Hematopoietic multipotent progenitor cell treated with erythropoietin and hydrocortisone succinate and interleukin-3 and kit ligand, for 8 days (in vitro differentiated cells): ENCODE results near the gene C8A.

Source experiments
- DNase-seq: peaks from one replicate; pipeline ENCODE4 v3.0.0-alpha.2; 2015

The C8A gene

DNA sequence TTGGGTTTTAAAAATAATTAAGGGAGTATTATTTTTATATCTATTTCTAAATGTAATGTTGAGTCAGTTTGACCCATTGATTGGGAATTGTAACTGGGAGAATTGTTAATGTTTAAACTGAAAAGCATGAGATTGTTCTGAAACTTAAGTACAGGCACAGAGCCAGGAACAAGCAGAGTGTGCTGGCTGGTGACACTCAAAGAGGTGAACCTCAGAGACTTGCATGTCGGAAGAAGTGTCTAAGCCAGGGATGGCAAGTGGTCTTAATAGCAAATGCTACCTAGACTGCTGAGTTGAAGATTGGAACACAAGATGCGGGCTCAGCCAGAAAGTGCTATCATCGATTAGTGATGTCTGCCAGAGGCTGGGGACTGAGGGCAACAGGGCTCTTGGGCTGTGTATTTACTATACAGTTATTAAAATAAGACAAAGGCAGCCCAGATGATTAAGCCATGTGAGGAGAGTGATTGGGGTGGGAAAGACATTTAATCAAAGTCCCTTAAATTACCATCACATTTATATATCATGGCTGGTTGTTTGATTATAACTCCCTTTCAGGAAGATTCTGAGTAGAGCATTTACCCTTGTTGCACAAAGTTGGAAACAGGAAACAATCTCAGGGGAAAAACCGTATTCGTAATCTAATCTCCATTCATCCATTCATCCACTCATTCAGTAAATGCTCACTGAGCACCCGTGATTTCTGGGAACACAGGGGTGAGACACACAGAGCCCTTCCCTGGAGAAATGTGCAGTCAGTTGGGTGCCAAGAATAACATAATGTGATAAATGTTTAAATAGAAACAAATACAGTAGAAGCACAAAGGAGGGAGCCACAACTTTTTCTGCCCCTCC lies 42.8 kb downstream of the C8A start:
- no peak for DNase-seq

DNA sequence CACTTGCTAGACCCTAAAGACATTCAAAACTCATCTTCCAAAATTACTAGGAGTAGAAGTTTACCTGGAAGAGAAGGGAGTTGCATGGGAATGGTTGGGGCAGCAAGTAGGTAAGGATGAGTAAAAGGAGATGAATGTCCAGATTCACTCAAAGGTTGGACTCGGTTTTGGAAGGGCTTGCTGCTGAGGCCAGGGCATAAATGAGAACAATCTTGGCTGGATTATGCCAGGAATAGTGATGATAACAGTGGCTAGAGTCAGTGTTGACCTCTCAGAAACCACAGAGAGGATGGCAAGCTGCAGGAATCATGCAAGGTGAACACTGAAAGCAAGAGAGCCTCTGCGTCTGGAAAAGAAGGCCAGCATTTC lies 43.4 kb downstream of the C8A start:
- DNase-seq: no peak

DNA sequence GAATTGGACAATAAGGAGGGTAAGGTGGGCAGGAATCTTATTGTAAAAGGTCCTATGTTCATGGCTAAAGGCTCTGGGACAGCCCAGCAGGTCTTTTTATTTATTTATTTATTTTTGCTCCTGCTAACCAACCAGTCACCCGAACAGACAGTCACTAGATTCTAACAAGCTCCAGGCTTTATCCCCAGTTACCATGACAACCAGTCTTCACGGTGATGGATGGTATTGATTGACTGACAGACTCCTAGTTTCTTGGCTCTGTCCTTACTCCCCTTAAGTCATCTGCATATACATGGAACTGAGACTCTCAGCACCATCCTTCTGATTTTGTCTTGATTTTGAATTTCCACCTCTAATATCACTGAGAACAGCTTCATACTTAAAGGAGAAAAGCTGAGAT lies 44.3 kb downstream of the C8A start:
- DNase-seq: no peak

DNA sequence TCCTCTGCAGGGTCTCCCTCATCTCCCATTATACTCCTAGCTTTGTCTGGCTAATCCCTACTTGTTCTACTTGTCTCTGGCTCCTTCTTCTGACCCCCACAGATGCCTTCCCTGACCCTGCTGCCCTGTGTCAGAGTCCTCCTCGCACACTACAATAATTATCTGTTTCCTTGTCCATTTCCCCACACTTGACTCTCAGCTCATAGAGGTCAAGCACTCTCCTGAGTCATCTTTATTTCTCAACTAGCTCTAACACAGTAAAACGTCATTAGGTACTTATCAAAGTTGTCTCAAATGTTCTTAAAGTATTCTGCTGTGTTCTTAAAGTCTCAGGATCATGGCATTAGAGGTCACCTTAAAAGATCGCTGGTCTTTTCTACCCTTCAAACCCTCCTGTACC lies 47.1 kb downstream of the C8A start:
- no peak for DNase-seq

DNA sequence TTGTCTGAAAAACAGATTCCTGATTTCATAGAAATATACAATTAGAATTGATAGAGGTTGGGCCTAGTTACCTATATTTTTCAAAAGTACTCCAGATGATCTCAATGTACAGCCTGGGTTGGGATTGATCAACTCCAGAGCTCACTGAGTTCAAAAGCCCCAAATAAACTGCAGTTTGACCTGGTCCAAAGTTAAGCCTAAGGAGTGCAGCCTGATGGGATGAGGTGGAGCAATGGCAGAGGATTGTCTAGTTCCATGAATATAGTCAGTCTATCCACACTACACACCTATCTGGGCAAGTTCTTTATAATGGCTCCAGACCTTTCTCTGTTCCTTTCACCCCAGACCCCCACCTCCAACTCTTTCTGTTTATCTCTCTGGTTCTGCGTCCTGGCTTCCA lies 49.2 kb downstream of the C8A start:
- no peak for DNase-seq

DNA sequence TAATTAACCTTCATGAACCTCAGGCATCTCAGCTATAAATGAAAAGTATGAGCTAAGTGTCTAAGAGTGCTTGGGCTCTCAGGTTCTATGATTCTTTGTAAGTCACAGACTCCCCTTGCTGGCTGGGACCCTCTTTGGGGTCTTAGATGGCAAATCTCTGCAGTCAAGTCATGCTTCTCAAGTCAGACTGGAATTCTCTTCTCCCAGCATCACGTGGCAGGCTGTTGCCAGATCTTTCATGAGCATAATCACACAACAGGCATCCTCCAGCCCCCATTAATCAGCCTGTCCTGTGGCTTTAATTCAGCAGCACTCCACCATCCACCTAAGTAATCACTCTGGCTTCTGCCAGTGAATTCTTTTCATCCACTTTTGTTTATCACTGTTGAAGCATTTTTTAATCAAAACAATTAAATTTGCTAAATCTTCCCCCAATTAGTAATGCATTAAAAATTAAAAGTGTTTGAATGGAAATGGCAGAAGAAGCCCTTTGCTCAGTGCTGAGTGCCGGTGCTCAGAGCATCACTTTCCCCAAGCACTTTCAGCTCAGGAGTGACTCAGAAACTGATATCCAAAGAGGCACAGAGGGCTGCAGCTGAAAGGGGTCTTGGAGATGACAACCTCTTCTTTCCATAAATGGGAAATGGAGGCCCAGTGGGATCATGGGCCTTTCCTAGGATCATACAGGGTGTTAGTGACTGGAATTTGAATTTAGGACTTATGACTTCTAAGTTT lies 50.2 kb downstream of the C8A start:
- no peak for DNase-seq

DNA sequence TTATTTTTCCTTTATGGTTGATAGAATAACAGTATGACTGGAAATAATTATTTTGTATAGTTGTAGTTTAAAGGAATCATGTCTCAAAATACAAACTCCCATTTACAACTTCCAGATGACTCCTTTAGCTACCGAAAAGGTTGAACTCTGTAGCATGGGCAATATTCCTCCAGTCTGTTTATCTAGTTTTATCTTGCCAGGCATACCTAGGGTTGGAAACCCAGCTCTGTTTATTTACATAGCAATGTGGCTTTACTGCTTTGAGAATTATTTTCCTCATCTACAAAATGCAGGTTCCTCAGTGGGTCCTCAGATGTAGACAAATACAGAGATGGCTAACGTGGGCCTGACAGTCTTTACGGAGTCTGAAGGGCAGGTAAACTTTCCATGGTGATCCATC lies 51.1 kb downstream of the C8A start:
- DNase-seq: no peak

DNA sequence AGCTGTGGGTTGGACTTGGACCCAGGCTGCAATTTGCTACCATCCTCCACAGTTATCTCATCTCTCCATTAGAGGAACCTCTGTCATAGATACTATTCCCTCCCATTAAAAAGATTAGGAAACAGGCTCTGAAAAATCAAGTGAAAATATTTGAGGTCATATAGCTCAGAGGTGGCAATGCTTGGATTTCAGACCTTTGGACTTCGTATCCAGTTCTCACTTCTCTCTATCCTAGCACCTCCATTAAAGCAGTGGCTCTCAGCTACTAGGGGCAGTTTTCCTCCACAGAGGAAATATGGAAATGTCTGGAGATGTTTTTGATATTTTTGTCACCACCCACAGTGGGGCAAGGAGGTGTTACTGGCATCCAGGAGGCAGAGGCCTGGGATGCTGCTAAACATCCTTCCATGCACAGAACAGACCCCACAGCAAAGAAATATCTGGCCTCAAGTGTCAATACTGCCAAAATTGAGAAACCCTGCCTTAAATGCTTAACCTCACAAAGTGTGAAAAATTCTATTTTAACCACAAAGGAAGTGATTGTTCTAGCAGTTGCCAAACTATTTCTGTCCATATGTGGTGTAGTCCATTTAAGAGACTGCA lies 54.1 kb downstream of the C8A start:
- no peak for DNase-seq

DNA sequence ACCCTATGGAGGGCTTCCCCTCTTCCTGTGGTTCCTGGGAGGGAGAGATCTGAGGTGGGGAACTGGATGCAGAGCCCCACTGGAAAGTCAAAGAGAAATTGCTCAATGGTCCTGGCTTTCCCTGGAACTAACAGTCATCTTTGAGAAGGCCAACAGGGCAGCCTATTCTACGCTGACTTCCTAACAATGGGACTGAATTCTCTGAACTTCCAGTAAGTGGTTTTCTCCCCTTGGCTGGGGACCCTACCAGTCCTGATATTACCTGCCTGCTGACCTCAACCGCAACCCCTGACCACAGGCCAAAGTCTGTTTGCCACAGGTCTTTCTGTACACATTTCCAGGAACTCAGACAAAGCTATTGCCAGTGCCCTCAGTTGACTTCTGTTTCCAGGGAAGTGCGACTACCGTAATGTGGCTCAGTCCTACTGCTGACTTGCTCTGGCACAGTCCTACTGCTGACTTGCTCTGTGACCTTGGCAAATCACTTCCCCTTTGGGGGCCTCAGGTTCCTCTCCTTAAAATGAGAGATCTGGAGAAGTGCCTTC lies 55.9 kb downstream of the C8A start:
- no peak for DNase-seq

DNA sequence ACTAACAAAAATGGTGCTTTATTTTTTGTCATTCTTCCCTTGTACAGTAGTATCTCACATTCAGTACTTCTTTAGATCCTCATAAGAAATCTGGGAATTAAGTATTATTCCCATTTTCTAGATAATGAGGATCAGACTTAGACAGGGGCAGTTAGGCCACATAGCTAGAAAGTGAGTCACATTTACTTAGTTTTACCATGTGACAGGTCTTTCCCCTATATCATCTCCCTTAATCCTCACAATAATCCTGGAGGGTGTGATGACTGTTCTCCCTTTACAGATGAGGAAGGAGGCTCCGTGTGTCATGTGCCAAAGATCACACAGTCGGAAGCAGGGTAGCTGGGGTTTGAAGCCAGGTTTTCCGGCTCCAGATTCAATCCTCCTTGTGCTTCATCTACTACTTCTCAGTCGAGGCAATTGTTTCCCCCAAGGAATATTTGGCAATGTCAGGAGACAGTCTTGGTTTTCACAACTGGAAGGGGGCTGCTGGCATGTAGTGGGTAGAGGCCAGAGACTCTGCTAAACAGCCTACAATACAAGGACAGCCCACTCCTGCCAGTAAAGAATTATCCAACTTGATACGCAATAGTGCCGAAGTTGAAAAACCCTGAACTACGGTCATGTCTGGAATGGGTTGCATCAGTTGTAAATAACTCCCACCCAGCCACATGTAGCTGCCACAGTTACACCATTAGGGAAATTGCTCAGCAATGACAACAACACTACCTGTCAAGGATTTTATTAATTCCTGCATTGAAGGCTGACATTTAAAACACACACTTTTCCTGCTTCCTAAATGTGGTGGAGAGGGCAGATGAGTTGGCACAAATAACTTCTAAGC lies 56.7 kb downstream of the C8A start:
- DNase-seq: no peak

DNA sequence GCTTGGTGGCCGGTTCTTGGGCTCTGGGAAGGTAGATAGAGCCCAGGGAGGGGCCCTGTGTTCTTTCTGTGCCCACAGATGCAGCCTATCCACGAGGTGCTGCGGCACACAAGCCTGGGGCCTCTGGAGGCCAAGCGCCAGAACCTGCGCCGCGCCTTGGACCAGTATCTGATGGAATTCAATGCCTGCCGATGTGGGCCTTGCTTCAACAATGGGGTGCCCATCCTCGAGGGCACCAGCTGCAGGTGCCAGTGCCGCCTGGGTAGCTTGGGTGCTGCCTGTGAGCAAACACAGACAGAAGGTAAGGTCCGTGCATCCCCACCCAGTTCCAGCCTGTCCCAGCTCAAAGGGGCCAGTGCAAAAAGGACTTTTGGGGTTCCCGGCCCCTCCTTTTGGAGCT lies 57.7 kb downstream of the C8A start:
- DNase-seq: no peak

DNA sequence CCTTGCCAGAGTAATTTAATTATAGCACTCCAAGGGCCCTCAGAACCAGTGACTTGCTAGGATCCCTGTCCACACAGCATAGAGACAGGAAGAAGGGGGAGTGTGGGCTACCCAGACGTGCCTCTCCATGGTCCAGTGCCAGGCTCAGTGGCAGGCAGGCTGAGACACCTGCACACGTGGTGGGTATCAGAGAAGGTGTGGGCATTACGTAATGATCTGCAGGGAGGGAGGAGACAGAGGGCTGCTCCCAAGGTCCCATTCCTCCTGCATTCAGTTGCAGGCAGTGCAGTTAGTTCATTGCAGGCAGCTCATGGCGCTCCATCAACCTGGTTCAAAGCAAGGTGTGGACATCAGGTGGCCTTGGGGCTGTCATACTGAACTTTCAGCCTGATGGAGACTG lies 61.4 kb downstream of the C8A start:
- no peak for DNase-seq

DNA sequence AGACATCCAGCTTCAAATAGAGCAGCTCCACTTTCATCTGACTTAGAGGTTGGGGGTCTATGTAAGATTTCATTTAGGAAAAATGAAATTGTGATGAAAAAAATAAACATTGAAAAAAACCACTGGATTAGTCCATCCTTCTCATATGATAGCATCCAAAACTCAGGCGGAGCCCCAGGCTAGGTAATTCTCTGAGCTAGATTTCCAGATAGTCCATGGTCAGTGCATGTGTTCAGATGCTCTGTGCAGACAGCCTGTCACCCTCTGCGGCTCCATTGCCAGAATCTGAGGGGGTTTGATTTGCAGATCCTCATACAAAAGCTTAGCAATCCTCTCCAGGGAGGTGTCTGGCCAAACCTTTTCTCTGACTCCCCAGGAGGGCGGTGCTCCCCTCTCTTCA lies 62.0 kb downstream of the C8A start:
- no peak for DNase-seq

DNA sequence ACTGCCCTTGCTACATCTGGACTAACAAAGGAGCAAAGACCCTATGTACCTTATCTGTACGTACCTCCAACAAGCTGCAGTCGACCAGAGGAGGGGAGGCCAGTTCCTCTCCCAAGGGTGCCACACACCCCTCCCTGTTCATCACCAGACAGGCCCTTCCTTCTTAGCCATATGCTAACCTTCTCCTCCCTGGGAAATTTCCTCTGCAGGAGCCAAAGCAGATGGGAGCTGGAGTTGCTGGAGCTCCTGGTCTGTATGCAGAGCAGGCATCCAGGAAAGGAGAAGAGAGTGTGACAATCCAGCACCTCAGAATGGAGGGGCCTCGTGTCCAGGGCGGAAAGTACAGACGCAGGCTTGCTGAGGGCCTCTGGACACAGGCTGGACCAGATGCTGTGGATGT lies 62.8 kb downstream of the C8A start:
- DNase-seq: no peak

DNA sequence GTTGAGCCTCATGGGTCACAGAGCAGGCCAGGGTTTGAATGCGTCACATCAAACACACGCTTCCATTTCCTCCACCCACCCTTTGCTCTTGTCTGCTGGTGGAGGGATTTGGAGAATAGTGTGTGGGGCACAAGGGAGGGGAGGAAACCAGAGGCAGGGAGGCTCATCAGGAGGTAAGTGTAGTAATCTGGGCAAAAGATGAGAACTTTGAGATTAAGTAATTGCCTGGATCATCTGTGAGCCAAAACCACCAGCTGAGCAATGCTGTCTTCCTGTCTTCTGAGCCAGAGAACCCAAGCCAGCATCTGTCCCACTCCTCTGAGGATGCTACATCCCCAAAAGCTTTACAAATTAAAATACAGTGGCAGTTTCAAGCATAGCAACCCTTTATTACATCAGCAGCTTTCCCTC lies 66.0 kb downstream of the C8A start:
- DNase-seq: no peak

DNA sequence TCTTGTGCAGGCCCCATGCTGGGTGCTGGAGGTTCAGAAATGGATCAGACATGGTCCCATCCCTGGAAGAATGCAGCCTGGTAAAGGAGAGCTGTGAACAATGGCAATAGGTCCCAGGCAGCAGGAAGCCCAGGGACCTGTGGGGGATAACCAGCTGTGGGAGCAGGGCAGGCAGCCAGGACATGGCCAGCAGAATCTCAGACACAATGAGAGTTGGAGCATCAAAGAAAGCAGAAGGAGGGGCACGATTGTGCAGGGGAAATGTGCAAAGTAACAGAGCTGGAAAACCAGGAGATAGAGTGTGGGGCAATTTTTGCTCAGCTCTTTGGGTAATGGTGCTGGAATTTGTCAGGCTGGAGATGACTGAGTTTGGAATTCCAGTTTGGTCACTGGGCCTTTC lies 66.9 kb downstream of the C8A start:
- no peak for DNase-seq

DNA sequence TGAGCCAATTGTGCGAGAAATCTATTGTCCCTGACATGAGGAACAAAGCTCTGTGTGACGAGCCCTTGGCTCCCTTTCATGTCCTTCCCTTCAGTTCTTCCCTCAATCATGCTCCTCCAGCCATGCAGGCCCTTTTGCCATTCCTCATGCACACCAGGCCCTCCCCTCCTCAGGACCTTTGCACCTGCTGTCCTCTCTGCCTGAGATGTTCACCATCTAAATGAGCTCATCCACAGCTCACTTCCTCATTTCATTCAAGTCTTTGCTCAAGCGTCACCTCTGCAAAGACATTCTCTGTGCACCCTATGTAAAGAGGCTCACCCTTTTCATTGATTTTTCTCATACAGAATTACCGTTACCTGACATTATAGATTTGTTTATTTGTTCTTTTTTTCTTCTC lies 67.5 kb downstream of the C8A start:
- no peak for DNase-seq

DNA sequence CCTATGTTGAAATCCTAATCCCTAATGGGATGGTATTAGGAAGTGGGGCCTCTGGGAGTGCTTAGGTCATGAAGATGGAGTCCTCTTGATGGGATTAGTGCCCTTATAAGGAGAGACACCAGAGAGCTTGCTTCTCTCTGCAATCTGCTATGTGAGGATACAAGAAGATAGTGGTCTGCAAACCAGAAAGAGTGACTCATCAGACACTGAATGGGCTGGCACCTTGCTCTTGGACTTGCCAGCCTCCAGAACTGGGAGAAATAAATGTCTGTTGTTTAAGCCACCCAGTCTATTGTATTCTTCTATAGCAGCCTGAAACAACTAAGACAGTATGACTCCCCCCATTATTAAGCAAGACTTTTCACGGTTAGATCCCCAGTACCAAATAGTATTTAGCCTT lies 67.9 kb downstream of the C8A start:
- DNase-seq: no peak

DNA sequence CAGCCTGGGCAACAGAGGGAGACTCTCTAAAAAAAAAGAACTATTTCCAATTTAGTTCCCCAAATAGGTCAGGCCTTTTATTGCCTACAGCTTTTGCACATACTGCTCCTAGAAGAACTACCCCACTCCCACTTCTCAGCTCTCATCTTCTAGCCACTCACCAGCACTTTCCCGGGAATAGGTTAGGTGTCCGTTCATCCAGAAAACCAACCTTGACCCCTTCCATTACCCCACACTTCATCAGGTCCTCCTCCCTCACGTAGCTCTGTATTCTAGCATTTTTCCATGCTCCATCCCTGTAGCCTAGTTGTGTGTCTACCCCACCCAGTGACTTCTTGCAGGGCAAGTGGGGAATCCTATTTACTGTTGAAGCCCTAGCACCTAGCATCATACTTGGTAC lies 68.6 kb downstream of the C8A start:
- DNase-seq: no peak

DNA sequence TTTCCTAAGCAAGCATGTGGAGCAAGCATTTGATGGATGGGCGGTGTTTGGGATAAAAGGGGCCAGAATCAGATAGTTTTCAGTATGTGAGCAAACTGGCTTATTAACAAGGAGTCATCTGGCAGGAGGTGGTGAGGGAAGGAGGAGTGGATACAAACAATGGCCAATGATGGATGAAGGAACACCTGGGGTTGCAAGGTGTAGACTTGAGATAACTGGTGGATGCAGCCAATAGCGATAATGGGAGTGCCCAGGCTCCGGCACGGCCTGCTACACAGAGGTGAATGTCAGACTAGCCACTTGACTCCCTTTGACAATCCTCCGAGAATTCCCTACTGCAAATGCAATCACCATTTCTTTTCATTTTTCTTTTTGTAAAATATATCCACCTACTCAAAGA lies 69.5 kb downstream of the C8A start:
- no peak for DNase-seq

DNA sequence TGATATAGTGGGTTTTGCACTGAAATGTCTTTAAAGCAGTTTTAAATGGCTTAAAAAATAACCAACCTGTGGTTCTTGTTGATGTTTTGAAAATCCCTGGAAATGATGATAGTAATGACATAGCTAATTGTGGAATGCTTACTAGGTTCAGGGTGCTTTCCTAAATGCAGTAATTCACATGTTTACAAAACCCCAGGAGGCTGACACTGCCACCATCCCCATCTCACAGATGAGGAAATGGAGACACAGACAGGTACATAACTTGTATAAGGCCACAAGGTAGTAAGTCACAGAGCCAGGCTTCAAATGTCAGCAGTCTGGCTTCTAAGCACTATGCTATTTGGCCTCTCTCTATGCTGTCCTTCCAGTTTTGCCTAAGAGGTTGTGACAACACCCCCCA lies 70.6 kb downstream of the C8A start:
- no peak for DNase-seq

DNA sequence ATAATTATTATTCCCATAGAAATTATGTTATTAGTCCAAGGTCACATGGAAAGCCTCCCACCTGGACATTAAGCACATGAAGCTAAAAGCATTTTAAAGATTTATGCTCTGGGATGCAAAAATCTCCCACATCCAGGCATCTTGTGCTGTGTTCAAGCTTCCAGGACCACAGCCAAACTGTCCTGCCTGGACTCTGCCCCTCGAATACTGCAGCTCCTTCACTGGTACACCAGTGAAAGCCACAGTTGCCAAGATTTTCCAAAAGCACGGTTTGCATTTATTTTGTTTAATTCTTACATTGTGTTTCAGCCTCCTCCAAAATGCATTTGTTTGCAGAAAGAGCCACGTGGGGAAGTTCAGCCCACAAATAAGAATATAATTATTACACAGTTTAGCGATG lies 72.6 kb downstream of the C8A start:
- no peak for DNase-seq

DNA sequence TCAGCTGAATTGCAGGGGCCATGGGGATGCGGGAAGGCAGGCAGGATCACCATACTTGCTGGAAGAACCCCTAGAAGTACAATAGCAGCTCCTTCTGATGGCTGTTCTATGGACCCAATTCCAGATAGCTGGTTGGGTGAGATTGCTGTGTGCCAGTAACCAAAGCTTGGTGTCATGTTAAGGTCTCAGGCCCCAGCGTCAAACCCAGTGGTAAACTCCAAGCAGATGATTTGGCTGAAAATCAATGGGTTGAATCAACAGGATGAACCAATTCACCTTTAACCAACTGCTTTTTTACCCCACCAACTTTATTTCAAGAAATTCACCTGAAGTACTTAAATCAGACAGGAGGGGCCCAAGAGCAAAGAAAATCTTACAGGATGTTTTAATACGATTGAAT lies 73.4 kb downstream of the C8A start:
- no peak for DNase-seq
